Measurements from ENCODE around the gene BRINP1.

GRCh38 chr9:119322184-119322583, 47.1 kb downstream of the BRINP1 start:
- TF ChIP-seq CTCF (IDR thresholded peaks at IDR 0.05) (no peak), POLR2A (IDR thresholded peaks at IDR 0.05) (no peak)
